MCF 10A (cell line): Measurements from ENCODE around the gene SSR2. TPM values are rescaled to one million over a fixed set of nuclear protein-coding genes. Genes with fewer than 3 reads are reported as not detected.

Source experiments
- BruUV-seq: library from RNA; stranded (reverse); fragments of 400-500 nt; replicated peaks from 2 replicates; lab custom pipeline; 2021; lab: Mats Ljungman, UMichigan
- CTCF ChIA-PET: fragments of 300-600 bp; sonication (Branson Sonifier 250); formaldehyde crosslinking; extraction: SDS; loops from one replicate; lab custom pipeline; 2021; ENCODE audit warnings: antibody characterized with exemption, inconsistent platforms; lab: Yijun Ruan, JAX
- POLR2A ChIA-PET: fragments of 300-600, 350-650 bp; sonication (Branson Sonifier 250); formaldehyde crosslinking; extraction: SDS; loops from one replicate; lab custom pipeline; 2020; ENCODE audit warnings: antibody characterized with exemption, inconsistent platforms; lab: Yijun Ruan, JAX
- DNase-seq: peaks from one replicate; pipeline ENCODE4 v3.0.0-alpha.2; 2018; ENCODE audit not compliant: unreplicated experiment
- H3K27ac Mint-ChIP-seq: one replicate; pipeline ENCODE4 v1.8.0; 2022; ENCODE audit warnings: mild to moderate bottlenecking, low read depth, mixed read lengths; ENCODE audit not compliant: unreplicated experiment
- H3K27me3 Mint-ChIP-seq: one replicate; pipeline ENCODE4 v1.8.0; 2022; ENCODE audit warnings: mixed read lengths; ENCODE audit not compliant: insufficient read depth, unreplicated experiment
- H3K36me3 Mint-ChIP-seq: one replicate; pipeline ENCODE4 v1.8.0; 2022; ENCODE audit warnings: mild to moderate bottlenecking, moderate library complexity, mixed read lengths; ENCODE audit not compliant: insufficient read depth, unreplicated experiment
- H3K4me1 Mint-ChIP-seq: one replicate; pipeline ENCODE4 v1.8.0; 2022; ENCODE audit warnings: mixed read lengths; ENCODE audit not compliant: insufficient read depth, unreplicated experiment
- H3K4me3 Mint-ChIP-seq: one replicate; pipeline ENCODE4 v1.8.0; 2022; ENCODE audit warnings: mild to moderate bottlenecking, moderate library complexity, mixed read lengths; ENCODE audit not compliant: unreplicated experiment
- H3K9me3 Mint-ChIP-seq: one replicate; pipeline ENCODE4 v1.8.0; 2022; ENCODE audit warnings: mixed read lengths; ENCODE audit not compliant: unreplicated experiment
- intact Hi-C: fragments of 100-400 bp; cut with micrococcal nuclease; formaldehyde crosslinking; loops from 2 replicates; pipeline ENCODE4 v1.14.1; 2022
- total RNA-seq: library from RNA; stranded (reverse); gene quantifications from 2 replicates; pipeline ENCODE4 v1.2.3, GENCODE V29; 2022
- TF ChIP-seq, protein P1 (sequence below): fragments of 200-600 bp; IDR thresholded peaks from one replicate; pipeline ENCODE4 v1.8.0; 2022; ENCODE audit warnings: antibody characterized with exemption, mild to moderate bottlenecking; ENCODE audit not compliant: unreplicated experiment

The SSR2 gene
- total RNA-seq, 1 experiment from 2014 or later = 477 TPM

DNA sequence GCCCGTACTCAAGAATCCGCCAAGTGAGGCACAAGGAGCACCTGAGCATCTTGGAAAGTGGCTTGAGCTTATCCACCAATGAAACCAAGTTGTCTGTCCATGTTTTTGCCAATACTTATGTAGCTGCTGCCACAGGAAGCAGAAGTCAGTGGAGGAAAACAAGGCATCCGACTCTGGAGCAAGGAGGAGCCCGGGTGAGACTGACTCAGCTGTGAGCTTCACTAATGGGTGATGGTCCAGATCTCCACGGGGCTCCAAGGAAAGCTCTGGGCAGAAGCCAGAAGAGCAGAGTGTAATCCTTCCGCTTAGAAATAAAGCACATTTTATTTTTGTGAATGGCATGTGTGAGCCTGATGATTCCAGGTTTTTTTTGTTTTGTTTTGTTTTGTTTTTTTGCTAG, 12.3 kb upstream of the SSR2 start:
- Mint-ChIP-seq H3K4me1 (no peaks in the 10 kb centered on the region), H3K9me3 (no peaks in the 10 kb centered on the region), H3K27ac (no peak overlapping the region), H3K36me3 (peaks cover 27% of the 10 kb centered on the region), H3K4me3 (no peak overlapping the region), H3K27me3 (no peaks in the 10 kb centered on the region)
- CTCF ChIA-PET = interaction anchor here (0.6 kb wide), 1 partner anchor 32 kb away, joined by 3 read pairs; no protein-coding TSS in a partner anchor
- TF ChIP-seq, protein P1, sequence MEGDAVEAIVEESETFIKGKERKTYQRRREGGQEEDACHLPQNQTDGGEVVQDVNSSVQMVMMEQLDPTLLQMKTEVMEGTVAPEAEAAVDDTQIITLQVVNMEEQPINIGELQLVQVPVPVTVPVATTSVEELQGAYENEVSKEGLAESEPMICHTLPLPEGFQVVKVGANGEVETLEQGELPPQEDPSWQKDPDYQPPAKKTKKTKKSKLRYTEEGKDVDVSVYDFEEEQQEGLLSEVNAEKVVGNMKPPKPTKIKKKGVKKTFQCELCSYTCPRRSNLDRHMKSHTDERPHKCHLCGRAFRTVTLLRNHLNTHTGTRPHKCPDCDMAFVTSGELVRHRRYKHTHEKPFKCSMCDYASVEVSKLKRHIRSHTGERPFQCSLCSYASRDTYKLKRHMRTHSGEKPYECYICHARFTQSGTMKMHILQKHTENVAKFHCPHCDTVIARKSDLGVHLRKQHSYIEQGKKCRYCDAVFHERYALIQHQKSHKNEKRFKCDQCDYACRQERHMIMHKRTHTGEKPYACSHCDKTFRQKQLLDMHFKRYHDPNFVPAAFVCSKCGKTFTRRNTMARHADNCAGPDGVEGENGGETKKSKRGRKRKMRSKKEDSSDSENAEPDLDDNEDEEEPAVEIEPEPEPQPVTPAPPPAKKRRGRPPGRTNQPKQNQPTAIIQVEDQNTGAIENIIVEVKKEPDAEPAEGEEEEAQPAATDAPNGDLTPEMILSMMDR = no peak
- intact Hi-C loops = no loop called here
- POLR2A ChIA-PET = interaction anchor here (0.7 to 5.0 kb wide), 2 partner anchors 12 to 255 kb away, joined by 3 to 24 read pairs; partner anchors contain the start of gene SSR2
- BruUV-seq = no TSS peak
- no peak for DNase-seq

DNA sequence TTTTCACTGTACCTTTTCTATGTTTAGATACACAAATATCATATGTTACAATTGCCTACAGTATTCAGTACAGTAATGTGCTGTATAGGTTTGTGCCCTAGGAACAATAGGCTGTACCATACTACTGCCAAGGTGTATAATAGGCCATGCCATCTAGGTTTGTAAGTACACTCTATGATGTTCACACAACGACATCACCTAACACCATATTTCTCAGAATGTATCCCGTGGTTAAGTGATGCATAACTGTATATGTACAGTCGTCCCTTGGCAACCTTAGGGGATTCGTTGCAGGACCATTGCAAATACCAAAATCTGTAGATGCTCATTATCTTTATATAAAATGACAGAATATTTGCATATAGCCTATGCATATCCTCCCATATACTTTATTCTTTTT, 5.8 kb upstream of the SSR2 start:
- H3K4me3 Mint-ChIP-seq = no peak overlapping the region
- DNase-seq = no peak
- TF ChIP-seq, protein P1 = no peak
- no peaks in the 10 kb centered on the region for H3K27me3 Mint-ChIP-seq
- CTCF ChIA-PET = no interaction called here
- no TSS peak for BruUV-seq
- no peak overlapping the region for H3K27ac Mint-ChIP-seq
- H3K36me3 Mint-ChIP-seq = no peaks in the 10 kb centered on the region
- POLR2A ChIA-PET = no interaction called here
- intact Hi-C loops = no loop called here
- H3K4me1 Mint-ChIP-seq = no peaks in the 10 kb centered on the region
- H3K9me3 Mint-ChIP-seq = no peaks in the 10 kb centered on the region

DNA sequence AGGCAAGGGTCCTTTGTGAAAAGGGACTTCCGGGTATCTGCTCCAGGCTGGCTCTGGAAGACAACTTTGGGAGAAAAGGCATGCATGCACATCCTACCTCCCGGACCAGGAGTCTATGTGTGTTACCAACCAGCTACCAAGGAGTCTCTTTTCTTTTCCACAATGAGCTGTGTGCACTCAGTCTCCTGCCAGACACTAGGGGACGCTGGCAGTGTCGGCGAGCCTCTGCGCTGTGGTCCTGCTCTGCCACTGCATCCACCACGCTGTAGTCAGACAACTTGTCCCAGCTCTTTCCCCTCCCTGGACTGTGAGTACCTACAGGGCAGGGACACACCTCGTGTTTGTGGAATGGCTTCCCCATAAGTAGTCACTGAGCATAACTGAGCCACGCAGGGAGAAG, 5.1 kb upstream of the SSR2 start:
- H3K36me3 Mint-ChIP-seq = no peaks in the 10 kb centered on the region
- BruUV-seq = no TSS peak
- H3K27me3 Mint-ChIP-seq = no peaks in the 10 kb centered on the region
- CTCF ChIA-PET = interaction anchor here (0.6 kb wide), 1 partner anchor 296 kb away, joined by 3 read pairs; no protein-coding TSS in a partner anchor
- intact Hi-C loops = no loop called here
- H3K4me3 Mint-ChIP-seq = no peak overlapping the region
- no peaks in the 10 kb centered on the region for H3K4me1 Mint-ChIP-seq
- DNase-seq = no peak
- TF ChIP-seq, protein P1 = no peak
- H3K9me3 Mint-ChIP-seq = no peaks in the 10 kb centered on the region
- H3K27ac Mint-ChIP-seq = no peak overlapping the region
- POLR2A ChIA-PET = interaction anchor here (0.6 to 1.2 kb wide), 2 partner anchors 9 to 23 kb away, joined by 3 read pairs; no protein-coding TSS in a partner anchor

DNA sequence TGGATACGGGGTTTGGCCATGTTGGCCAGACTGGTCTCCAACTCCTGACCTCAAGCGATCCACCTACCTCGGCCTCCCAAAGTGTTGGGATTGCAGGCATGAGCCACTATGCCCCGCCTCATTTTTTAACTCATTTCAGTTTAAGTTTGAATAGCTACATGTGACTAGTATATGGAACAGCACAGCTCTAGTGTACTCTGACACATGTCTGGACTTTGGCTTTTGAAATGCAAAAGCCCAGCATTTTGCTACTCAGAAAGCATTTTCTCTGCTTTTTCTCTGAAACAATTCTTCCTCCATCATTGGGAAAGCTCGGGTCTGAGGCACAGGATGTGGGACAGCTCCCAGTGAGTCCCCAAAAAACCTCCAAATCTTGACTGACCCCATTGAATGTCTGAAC, 4.0 kb upstream of the SSR2 start:
- no peaks in the 10 kb centered on the region for H3K27me3 Mint-ChIP-seq
- CTCF ChIA-PET = interaction anchor here (0.6 to 1.0 kb wide), 3 partner anchors 23 to 110 kb away, joined by 3 to 4 read pairs (median 4); no protein-coding TSS in a partner anchor

More for the DNA sequence above, 4.0 kb upstream of the SSR2 start:
- DNase-seq = no peak
- POLR2A ChIA-PET = interaction anchor here (0.6 to 0.8 kb wide), 3 partner anchors 11 to 93 kb away, joined by 3 to 4 read pairs (median 3); no protein-coding TSS in a partner anchor
- no peak overlapping the region for H3K27ac Mint-ChIP-seq
- no peak overlapping the region for H3K4me3 Mint-ChIP-seq
- TF ChIP-seq, protein P1 = no peak
- peaks cover 8% of the 10 kb centered on the region for H3K36me3 Mint-ChIP-seq
- BruUV-seq = no TSS peak
- intact Hi-C loops = no loop called here
- H3K4me1 Mint-ChIP-seq = peaks cover 7% of the 10 kb centered on the region
- H3K9me3 Mint-ChIP-seq = no peaks in the 10 kb centered on the region
